WTC11 (cell line): ENCODE results near the gene PRR33. TPM values are rescaled to one million over a fixed set of nuclear protein-coding genes. Genes with fewer than 3 reads are reported as not detected.

Experiments
- ATAC-seq: fragments of 200-7000 bp; cut with Tn5 transposase; 2 replicates; pipeline ENCODE4 v1.10.0; 2021; ENCODE audit warnings: mild to moderate bottlenecking, moderate library complexity
- CTCF ChIA-PET: fragments of 300-600 bp; sonication (Branson Sonifier 250); formaldehyde crosslinking; loops from one replicate; lab custom pipeline; 2021; ENCODE audit warnings: antibody characterized with exemption; lab: Charles Lee
- POLR2A ChIA-PET: fragments of 350-600 bp; sonication (Branson Sonifier 250); formaldehyde crosslinking; loops from one replicate; lab custom pipeline; 2021; ENCODE audit warnings: antibody characterized with exemption; lab: Charles Lee
- DNase-seq: peaks from one replicate; pipeline ENCODE4 v3.0.0; 2021; ENCODE audit warnings: low spot score
- H3K27ac Mint-ChIP-seq: 2 replicates; pipeline ENCODE4 v1.8.0; 2021; ENCODE audit warnings: mixed read lengths
- H3K27me3 Mint-ChIP-seq: 2 replicates; pipeline ENCODE4 v1.8.0; 2021; ENCODE audit warnings: low read depth, mild to moderate bottlenecking, moderate library complexity, mixed read lengths
- H3K36me3 Mint-ChIP-seq: 2 replicates; pipeline ENCODE4 v1.8.0; 2021; ENCODE audit warnings: mixed read lengths
- H3K4me1 Mint-ChIP-seq: 2 replicates; pipeline ENCODE4 v1.8.0; 2022; ENCODE audit warnings: mixed read lengths
- H3K4me3 Mint-ChIP-seq: 2 replicates; pipeline ENCODE4 v1.8.0; 2021; ENCODE audit warnings: mild to moderate bottlenecking, moderate library complexity, mixed read lengths
- H3K9me3 Mint-ChIP-seq: 2 replicates; pipeline ENCODE4 v1.8.0; 2021; ENCODE audit warnings: mixed read lengths
- AFF4 ChIP-seq: sonication (generic); formaldehyde crosslinking; IDR thresholded peaks from 2 replicates; pipeline ENCODE4 v1.8.1; 2023; ENCODE audit warnings: mild to moderate bottlenecking, missing genetic modification reagents, borderline replicate concordance
- ARID4B ChIP-seq: sonication (generic); formaldehyde crosslinking; IDR thresholded peaks from 2 replicates; pipeline ENCODE4 v1.8.0; 2023; ENCODE audit warnings: missing genetic modification reagents, mild to moderate bottlenecking, borderline replicate concordance
- CREB1 ChIP-seq: sonication (generic); formaldehyde crosslinking; IDR thresholded peaks from 2 replicates; pipeline ENCODE4 v1.8.0; 2023; ENCODE audit warnings: mild to moderate bottlenecking, missing genetic modification reagents
- ERG ChIP-seq: fragments of 250-450 bp; sonication (Bioruptor Pico); IDR thresholded peaks from 2 replicates; pipeline ENCODE4 v1.8.0; 2021; ENCODE audit warnings: mild to moderate bottlenecking
- JUN ChIP-seq: sonication (generic); formaldehyde crosslinking; IDR thresholded peaks from 2 replicates; pipeline ENCODE4 v1.8.0; 2023; ENCODE audit warnings: mild to moderate bottlenecking, missing genetic modification reagents
- MXD4 ChIP-seq: fragments of 250-450 bp; sonication (Bioruptor Pico); IDR thresholded peaks from 2 replicates; pipeline ENCODE4 v1.8.0; 2021; ENCODE audit warnings: mild to moderate bottlenecking, moderate library complexity, borderline replicate concordance
- NFE2L1 ChIP-seq: sonication (generic); formaldehyde crosslinking; IDR thresholded peaks from 2 replicates; pipeline ENCODE4 v1.8.1; 2023; ENCODE audit warnings: missing genetic modification reagents
- NR1H2 ChIP-seq: sonication (generic); formaldehyde crosslinking; IDR thresholded peaks from 2 replicates; pipeline ENCODE4 v1.9.0; 2021; ENCODE audit warnings: mild to moderate bottlenecking, moderate library complexity, missing genetic modification reagents
- RELA ChIP-seq: sonication (generic); formaldehyde crosslinking; IDR thresholded peaks from 2 replicates; pipeline ENCODE4 v1.8.1; 2022; ENCODE audit warnings: missing genetic modification reagents, mild to moderate bottlenecking, borderline replicate concordance
- RORB ChIP-seq: fragments of 250-450 bp; sonication (Bioruptor Pico); IDR thresholded peaks from 2 replicates; pipeline ENCODE4 v1.9.0; 2021; ENCODE audit warnings: mild to moderate bottlenecking
- SOX15 ChIP-seq: fragments of 250-450 bp; sonication (Bioruptor Pico); IDR thresholded peaks from 2 replicates; pipeline ENCODE4 v1.9.0; 2021; ENCODE audit warnings: mild to moderate bottlenecking
- TCF7 ChIP-seq: sonication (generic); formaldehyde crosslinking; IDR thresholded peaks from 2 replicates; pipeline ENCODE4 v1.8.0; 2022; ENCODE audit warnings: mild to moderate bottlenecking, low read depth, missing genetic modification reagents, moderate library complexity
- TEAD1 ChIP-seq: sonication (generic); formaldehyde crosslinking; IDR thresholded peaks from 2 replicates; pipeline ENCODE4 v1.8.0; 2022; ENCODE audit warnings: mild to moderate bottlenecking, missing genetic modification reagents
- TEAD4 ChIP-seq: sonication (generic); formaldehyde crosslinking; IDR thresholded peaks from 2 replicates; pipeline ENCODE4 v1.8.0; 2022; ENCODE audit warnings: mild to moderate bottlenecking, missing genetic modification reagents
- ZNF263 ChIP-seq: sonication (generic); formaldehyde crosslinking; IDR thresholded peaks from 2 replicates; pipeline ENCODE4 v1.8.1; 2022; ENCODE audit warnings: low read depth, mild to moderate bottlenecking, moderate library complexity, missing genetic modification reagents
- total RNA-seq: library from RNA; stranded (reverse); gene quantifications from 3 replicates; pipeline ENCODE4 v1.2.3, GENCODE V29; 2021
- TF ChIP-seq, protein P1 (sequence below): sonication (generic); formaldehyde crosslinking; IDR thresholded peaks from 2 replicates; pipeline ENCODE4 v1.8.0; 2023; ENCODE audit warnings: missing genetic modification reagents

The PRR33 gene
- total RNA-seq, 1 experiment from 2014 or later = not detected

DNA sequence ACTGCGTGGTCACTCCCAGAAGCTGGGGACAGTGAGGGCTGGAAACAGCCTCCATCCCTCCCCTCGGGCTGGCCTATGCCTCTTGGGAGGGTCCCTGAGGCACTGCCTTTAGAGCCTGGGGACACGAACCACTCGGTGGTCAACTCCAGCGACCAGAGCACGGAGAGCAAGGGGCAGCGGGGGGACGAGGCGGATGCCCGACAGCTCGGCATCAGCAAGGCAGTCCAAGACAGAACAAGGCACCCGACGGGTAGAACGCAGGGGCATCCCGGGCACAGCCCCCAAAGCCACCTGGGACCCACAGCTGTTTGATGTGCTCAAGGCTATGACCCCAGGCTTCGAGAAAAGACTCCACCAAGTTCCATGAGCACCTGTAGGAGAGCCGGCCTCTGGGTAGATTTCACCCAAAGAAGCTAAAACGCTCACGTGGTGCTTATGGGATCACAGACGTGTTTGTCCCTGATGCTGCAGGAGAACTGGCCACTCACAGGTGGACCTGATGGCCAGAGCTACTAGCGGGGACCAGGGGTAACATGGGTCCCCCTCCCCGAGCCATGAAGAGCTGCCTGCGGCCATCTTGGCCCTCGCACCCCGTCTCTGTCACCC lies 39.3 kb downstream of the PRR33 start (continued):
- TF ChIP-seq TEAD1 (no peak), SOX15 (CRISPR knock-in tag) (no peak), ZNF263 (no peak), TEAD4 (no peak), JUN (CRISPR knock-in tag) (no peak), RORB (CRISPR knock-in tag) (no peak), ERG (CRISPR knock-in tag) (no peak)
- TF ChIP-seq, protein P1, sequence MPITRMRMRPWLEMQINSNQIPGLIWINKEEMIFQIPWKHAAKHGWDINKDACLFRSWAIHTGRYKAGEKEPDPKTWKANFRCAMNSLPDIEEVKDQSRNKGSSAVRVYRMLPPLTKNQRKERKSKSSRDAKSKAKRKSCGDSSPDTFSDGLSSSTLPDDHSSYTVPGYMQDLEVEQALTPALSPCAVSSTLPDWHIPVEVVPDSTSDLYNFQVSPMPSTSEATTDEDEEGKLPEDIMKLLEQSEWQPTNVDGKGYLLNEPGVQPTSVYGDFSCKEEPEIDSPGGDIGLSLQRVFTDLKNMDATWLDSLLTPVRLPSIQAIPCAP (CRISPR knock-in tag) = no peak

GRCh38 chr11:1851468-1852180 lies 40.1 kb downstream of the PRR33 start:
- POLR2A ChIA-PET = no interaction called here
- no peak for TF ChIP-seq NFE2L1 (CRISPR knock-in tag)
- no peak for TF ChIP-seq MXD4 (CRISPR knock-in tag)
- TF ChIP-seq RORB (CRISPR knock-in tag) = no peak
- no peak for TF ChIP-seq CREB1 (CRISPR knock-in tag)
- no peak for TF ChIP-seq ARID4B
- TF ChIP-seq TCF7 (CRISPR knock-in tag) = no peak
- no peak for TF ChIP-seq AFF4 (CRISPR knock-in tag)
- TF ChIP-seq RELA = no peak
- TF ChIP-seq NR1H2 (CRISPR knock-in tag) = no peak
- Mint-ChIP-seq H3K27me3 (peaks cover 2% of the 10 kb centered on the region; the same call in 1 of the 2 replicates), H3K36me3 (no peaks in the 10 kb centered on the region), H3K4me1 (no peaks in the 10 kb centered on the region), H3K9me3 (no peaks in the 10 kb centered on the region), H3K27ac (no peak overlapping the region), H3K4me3 (no peak overlapping the region)
- CTCF ChIA-PET = interaction anchor here (1.1 to 2.2 kb wide), 6 partner anchors 19 to 199 kb away, joined by 5 to 8 read pairs (median 6); no protein-coding TSS in a partner anchor
- DNase-seq (no peak), ATAC-seq (no peak)
